Prostate gland (tissue), 2 donors: ENCODE data around the gene TUBB1. TPM values are rescaled to one million over a fixed set of nuclear protein-coding genes. Genes with fewer than 3 reads are reported as not detected.

Experiments used
- DNase-seq: peaks from one replicate; pipeline ENCODE4 v3.0.0-alpha.2; 2019; ENCODE audit warnings: low spot score
- H3K27ac ChIP-seq, 2 donors: fragments of 200-600 bp; sonication (generic); 2 replicates each; pipeline ENCODE4 v1.5.1; 2017 to 2019
- H3K27me3 ChIP-seq: fragments of 200-600 bp; sonication (generic); replicated peaks from 2 replicates; pipeline ENCODE4 v1.5.1; 2019; ENCODE audit not compliant: insufficient read depth
- H3K36me3 ChIP-seq, 2 donors: fragments of 200-600 bp; sonication (generic); 1 replicate in 1 of 2; 2 replicates in 1 of 2; pipeline versions ENCODE4 v1.5.1 to v1.8.1; 2017 to 2019
- H3K4me1 ChIP-seq: fragments of 200-600 bp; sonication (generic); replicated peaks from 2 replicates; pipeline ENCODE4 v1.5.1; 2019
- H3K4me3 ChIP-seq, 2 donors: fragments of 200-600 bp; sonication (generic); 2 replicates each; pipeline ENCODE4 v1.5.1; 2017 to 2019
- H3K9me3 ChIP-seq: fragments of 200-600 bp; sonication (generic); 2 replicates; pipeline ENCODE4 v1.5.1; 2017
- POLR2A ChIP-seq: fragments of 450-650 bp; IDR thresholded peaks from one replicate; pipeline ENCODE4 v1.6.1; 2016; ENCODE audit warnings: antibody characterized with exemption, mild to moderate bottlenecking
- POLR2AphosphoS5 ChIP-seq: sonication (generic); formaldehyde crosslinking; IDR thresholded peaks from one replicate; pipeline ENCODE4 v1.6.1; 2017; ENCODE audit warnings: antibody characterized with exemption
- WGBS: methylation state at CpG from one replicate; pipeline ENCODE4 v1.1.5; 2018; 5-methylcytosine and 5-hydroxymethylcytosine counted together
- intact Hi-C: fragments of 100-400 bp; cut with DNase I; formaldehyde crosslinking; loops from one replicate; pipeline ENCODE4 v1.14.2; 2022
- total RNA-seq, 2 donors: library from RNA; depleted of rRNA; stranded (reverse); fragments of >200 nt; gene quantifications; one replicate each; pipeline ENCODE4 v1.1.0, GENCODE V29; 2016
- TF ChIP-seq, protein P1 (sequence below), 4 experiments: fragments of 200-600 bp in 2 of 4; fragments of 450-650 bp in 2 of 4; sonication (generic) in 2 of 4; IDR thresholded peaks; 1 replicate in 3 of 4; 2 replicates in 1 of 4; pipeline ENCODE4 v1.5.1; 2016 to 2019; ENCODE audit warnings: antibody characterized with exemption in 4 of 4, mild to moderate bottlenecking in 2 of 4, moderate library complexity in 2 of 4

Gene TUBB1
- total RNA-seq, 2 donors from 2014 or later, result not detected

DNA sequence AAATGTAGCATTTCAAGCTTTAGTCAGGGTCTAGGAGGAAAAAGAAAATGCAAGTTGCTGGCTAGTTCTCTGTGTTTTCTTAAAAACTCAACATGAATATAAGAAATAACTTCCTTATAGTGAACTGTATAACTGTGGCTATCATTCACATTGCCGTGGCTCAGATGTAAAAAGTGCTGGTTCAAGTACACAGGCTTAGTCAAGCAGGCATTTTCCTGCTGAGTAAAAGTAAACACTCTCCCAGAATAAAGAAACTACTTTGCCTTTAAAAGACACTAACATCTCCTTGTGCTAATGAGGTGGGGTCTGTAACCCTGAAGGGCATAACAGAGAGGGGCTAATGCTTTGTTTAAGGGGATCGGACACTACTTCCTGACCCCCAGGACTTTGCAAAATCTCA lies 9.6 kb downstream of the TUBB1 start:
- no peaks in the 10 kb centered on the region for H3K27me3 ChIP-seq
- intact Hi-C loops, result no loop called here
- no peaks in the 10 kb centered on the region for H3K36me3 ChIP-seq
- WGBS, result 49% methylated on average over 2 of the region's 2 CpGs
- H3K4me1 ChIP-seq, result peaks cover 7% of the 10 kb centered on the region
- TF ChIP-seq, protein P1, sequence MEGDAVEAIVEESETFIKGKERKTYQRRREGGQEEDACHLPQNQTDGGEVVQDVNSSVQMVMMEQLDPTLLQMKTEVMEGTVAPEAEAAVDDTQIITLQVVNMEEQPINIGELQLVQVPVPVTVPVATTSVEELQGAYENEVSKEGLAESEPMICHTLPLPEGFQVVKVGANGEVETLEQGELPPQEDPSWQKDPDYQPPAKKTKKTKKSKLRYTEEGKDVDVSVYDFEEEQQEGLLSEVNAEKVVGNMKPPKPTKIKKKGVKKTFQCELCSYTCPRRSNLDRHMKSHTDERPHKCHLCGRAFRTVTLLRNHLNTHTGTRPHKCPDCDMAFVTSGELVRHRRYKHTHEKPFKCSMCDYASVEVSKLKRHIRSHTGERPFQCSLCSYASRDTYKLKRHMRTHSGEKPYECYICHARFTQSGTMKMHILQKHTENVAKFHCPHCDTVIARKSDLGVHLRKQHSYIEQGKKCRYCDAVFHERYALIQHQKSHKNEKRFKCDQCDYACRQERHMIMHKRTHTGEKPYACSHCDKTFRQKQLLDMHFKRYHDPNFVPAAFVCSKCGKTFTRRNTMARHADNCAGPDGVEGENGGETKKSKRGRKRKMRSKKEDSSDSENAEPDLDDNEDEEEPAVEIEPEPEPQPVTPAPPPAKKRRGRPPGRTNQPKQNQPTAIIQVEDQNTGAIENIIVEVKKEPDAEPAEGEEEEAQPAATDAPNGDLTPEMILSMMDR (IDR thresholded peaks at IDR 0.05), result no peak
- TF ChIP-seq POLR2AphosphoS5, result no peak
- no peak for TF ChIP-seq POLR2A
- H3K27ac ChIP-seq, result no peak overlapping the region
- no peaks in the 10 kb centered on the region for H3K9me3 ChIP-seq
- H3K4me3 ChIP-seq, result no peak overlapping the region
- DNase-seq, result no peak

GRCh38 chr20:59030911-59031563 lies 11.8 kb downstream of the TUBB1 start:
- Histone ChIP-seq H3K27me3 (no peaks in the 10 kb centered on the region), H3K36me3 (no peaks in the 10 kb centered on the region), H3K4me3 (peak overlapping the region; percentile 66 to 68), H3K9me3 (no peaks in the 10 kb centered on the region), H3K27ac (no peak overlapping the region), H3K4me1 (peaks cover 7% of the 10 kb centered on the region)
- intact Hi-C loops, result loop anchor here (5.0 kb wide), 3 partner anchors 49 to 139 kb away; partner anchors contain the start of gene NELFCD
- no peak for DNase-seq
- no peak for TF ChIP-seq POLR2AphosphoS5
- TF ChIP-seq, protein P1 (IDR thresholded peaks at IDR 0.05), result no peak
- no peak for TF ChIP-seq POLR2A
- WGBS, result 71% methylated on average over 7 of the region's 7 CpGs

DNA sequence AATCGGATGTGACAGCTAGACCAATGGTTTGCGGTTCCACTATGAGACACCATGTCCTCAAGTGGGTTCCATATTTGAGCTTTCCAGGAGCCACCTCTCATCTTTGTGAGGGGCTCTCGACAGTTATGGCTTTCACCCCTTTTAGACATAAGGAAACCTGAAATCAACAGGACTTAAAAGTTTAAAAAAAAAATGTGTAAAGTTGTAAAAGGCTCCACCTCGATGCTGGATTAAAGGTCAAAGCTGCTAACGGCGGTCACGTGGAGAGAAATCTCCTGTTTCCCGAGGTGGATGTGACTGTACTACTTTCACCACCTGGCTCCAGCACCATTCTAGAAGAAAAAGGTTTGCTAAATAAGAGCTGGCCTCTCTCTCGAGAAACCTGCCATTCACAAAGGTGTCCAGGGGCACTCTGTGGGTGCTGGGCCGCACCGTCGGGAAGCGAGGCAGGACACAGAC lies 12.4 kb downstream of the TUBB1 start:
- WGBS, result 14% methylated on average over 13 of the region's 13 CpGs
- Histone ChIP-seq H3K4me1 (peaks cover 7% of the 10 kb centered on the region), H3K4me3 (peak overlapping the region; percentile 66 to 68), H3K27me3 (no peaks in the 10 kb centered on the region), H3K36me3 (no peaks in the 10 kb centered on the region), H3K9me3 (no peaks in the 10 kb centered on the region), H3K27ac (peak overlapping the region; percentile 84)
- intact Hi-C loops, result loop anchor here (5.0 kb wide), 3 partner anchors 49 to 139 kb away; partner anchors contain the start of gene NELFCD
- no peak for DNase-seq
- no peak for TF ChIP-seq POLR2AphosphoS5

DNA sequence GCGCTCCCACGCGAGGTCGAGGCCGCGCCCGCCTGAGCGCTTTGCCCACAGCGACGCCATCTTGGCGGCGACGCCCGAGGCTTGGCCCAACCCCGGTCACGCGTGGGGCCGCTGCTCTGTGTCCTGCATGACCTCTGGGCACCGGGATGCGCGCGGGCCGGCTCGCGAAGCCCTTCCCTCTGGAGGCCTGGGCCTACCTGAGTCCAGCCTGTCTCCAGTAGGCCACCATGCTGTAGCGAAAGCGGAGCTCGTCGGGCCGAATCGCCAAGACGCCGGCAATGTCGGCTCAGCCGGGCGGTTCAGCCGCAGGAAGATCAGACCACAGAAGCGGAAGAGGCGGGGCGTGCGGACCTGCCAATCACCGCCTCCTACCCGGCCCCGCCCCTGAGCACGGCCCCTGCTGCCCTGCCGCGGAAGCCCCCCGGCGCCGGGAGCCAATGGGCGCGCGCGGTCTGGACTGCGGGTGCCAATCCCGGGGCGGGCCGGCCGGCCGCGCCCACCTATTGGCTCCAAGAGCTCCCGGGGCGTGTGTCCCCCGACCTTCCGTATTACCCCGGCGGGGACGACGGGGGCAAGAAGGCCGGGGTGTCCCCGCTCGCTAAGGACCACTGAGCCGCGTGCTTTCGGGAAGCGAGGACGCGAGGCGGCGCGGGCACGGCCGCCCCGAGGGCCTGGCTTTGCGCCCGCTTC lies 12.9 kb downstream of the TUBB1 start, which contains the start of gene ATP5F1E:
TSS of gene ATP5F1E (minus strand) at position 313 of the 690 bp plus-strand sequence. CDS start at position 229, 84 bp downstream.
- TF ChIP-seq, protein P1 (IDR thresholded peaks at IDR 0.05), result peak in 2 of 4 experiments; percentile 5 to 7
- TF ChIP-seq POLR2A (peak; percentile 71), POLR2AphosphoS5 (peak; percentile 77)
- Histone ChIP-seq H3K4me1 (peaks cover 7% of the 10 kb centered on the region), H3K27me3 (no peaks in the 10 kb centered on the region), H3K36me3 (no peaks in the 10 kb centered on the region), H3K4me3 (peak within 1 kb of the TSS; percentile 66 to 68), H3K27ac (peak within 1 kb of the TSS; percentile 84), H3K9me3 (no peaks in the 10 kb centered on the region)
- DNase-seq, result peak; percentile 95
- intact Hi-C loops, result loop anchor here (5.0 kb wide), 3 partner anchors 50 to 140 kb away; partner anchors contain the start of gene NELFCD
- WGBS, result 0% methylated on average over 34 of the region's 86 CpGs

DNA sequence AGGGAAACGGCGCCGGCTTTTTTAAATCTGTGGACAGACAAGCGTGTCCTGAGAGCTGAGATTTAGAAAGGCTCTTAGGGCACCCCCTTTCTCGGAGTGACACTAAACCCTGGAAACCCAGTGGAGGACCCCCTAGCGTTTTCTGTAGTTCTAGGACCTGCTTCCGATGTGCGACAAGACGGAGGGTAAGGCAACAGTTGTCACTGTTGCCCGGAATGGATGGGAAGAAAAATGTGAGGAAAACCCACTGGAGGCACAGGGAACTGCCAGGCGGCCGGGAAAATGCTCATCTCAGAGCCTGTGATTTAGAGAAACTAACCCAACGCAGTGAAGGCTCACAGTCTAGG lies 13.5 kb downstream of the TUBB1 start:
- peak overlapping the region; percentile 84 for H3K27ac ChIP-seq
- no peak for TF ChIP-seq POLR2AphosphoS5
- TF ChIP-seq, protein P1 (IDR thresholded peaks at IDR 0.05), result peak in 1 of 4 experiments; percentile 3
- no peak for TF ChIP-seq POLR2A
- no peaks in the 10 kb centered on the region for H3K36me3 ChIP-seq
- H3K9me3 ChIP-seq, result no peaks in the 10 kb centered on the region
- no peaks in the 10 kb centered on the region for H3K27me3 ChIP-seq
- DNase-seq, result no peak
- peak overlapping the region; percentile 66 to 68 for H3K4me3 ChIP-seq
- intact Hi-C loops, result loop anchor here (5.0 kb wide), 3 partner anchors 50 to 140 kb away; partner anchors contain the start of gene NELFCD
- WGBS, result under 1% methylated on average over 13 of the region's 13 CpGs
- peaks cover 7% of the 10 kb centered on the region for H3K4me1 ChIP-seq
